HL-60 (cell line): Measurements from ENCODE around the gene CELSR2.

ENCODE experiments used
- CTCF ChIP-seq: IDR thresholded peaks from one replicate; pipeline ENCODE4 v1.5.1; 2011; ENCODE audit warnings: low read length, control low read depth, inconsistent platforms; ENCODE audit not compliant: insufficient read depth
- POLR2AphosphoS5 ChIP-seq: IDR thresholded peaks from 2 replicates; pipeline ENCODE4 v1.6.1; 2012; ENCODE audit warnings: low read depth
- REST ChIP-seq: IDR thresholded peaks from 2 replicates; pipeline ENCODE4 v1.6.1; 2012; ENCODE audit warnings: low read depth; ENCODE audit not compliant: insufficient replicate concordance
- SPI1 ChIP-seq: IDR thresholded peaks from 2 replicates; pipeline ENCODE4 v1.6.1; 2012; ENCODE audit warnings: low read depth, mild to moderate bottlenecking, borderline replicate concordance

GRCh38 chr1:109270623-109271317, 21.4 kb downstream of the CELSR2 start:
- TF ChIP-seq CTCF (no peak), REST (no peak), POLR2AphosphoS5 (no peak), SPI1 (no peak)
